Stimulated activated CD8-positive, alpha-beta memory T cell treated with anti-CD3 and anti-CD28 coated beads, Interleukin-15, amount 100 ng/mL, for 48 hours (primary cell): Measurements from ENCODE around the gene TSPAN32.

ENCODE experiments used
- DNase-seq, 2 donors: peaks; one replicate each; pipeline ENCODE4 v3.0.0-alpha.2; 2020; ENCODE audit warnings: low read depth in 2 of 2

TSPAN32 gene, protein sequence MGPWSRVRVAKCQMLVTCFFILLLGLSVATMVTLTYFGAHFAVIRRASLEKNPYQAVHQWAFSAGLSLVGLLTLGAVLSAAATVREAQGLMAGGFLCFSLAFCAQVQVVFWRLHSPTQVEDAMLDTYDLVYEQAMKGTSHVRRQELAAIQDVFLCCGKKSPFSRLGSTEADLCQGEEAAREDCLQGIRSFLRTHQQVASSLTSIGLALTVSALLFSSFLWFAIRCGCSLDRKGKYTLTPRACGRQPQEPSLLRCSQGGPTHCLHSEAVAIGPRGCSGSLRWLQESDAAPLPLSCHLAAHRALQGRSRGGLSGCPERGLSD

DNA sequence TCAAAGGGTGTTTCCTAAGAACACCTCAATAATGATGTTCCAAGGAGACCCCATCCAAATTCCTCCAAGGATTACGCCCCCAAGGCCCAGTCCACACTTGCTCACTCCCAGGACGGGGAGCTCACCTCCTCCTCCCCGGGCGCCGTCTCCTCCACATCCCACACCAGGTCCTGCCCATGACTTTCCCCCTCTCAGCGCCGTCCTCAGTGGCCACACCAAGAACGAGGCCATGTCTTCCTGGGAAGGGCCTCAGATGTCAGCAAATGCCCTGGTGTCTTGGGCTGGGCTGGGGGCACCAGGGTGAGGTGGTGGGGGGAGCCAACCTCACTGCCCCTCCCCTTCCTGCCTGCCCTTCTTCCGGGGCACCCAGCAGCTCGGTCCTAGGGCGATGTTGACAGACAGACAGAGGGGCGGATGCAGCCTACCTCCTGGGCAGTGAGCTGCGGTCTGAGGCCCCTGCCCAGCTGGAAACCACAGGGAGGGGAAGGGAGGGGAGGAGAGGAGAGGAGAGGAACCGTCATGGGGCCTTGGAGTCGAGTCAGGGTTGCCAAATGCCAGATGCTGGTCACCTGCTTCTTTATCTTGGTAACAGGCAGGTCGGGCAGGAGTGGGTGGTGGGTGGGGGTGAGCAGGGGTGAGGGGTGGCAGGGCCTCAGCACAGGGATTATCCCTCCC lies at the start of gene TSPAN32, which contains the start of gene C11orf21:
TSS of gene TSPAN32 (plus strand) at position 383 of the 675 bp plus-strand sequence. CDS start at position 520, 137 bp downstream.
TSS of gene C11orf21 (minus strand) at position 288 of the 675 bp plus-strand sequence. CDS start at position 178, 110 bp downstream.
- peak; percentile 49 to 54 for DNase-seq

DNA sequence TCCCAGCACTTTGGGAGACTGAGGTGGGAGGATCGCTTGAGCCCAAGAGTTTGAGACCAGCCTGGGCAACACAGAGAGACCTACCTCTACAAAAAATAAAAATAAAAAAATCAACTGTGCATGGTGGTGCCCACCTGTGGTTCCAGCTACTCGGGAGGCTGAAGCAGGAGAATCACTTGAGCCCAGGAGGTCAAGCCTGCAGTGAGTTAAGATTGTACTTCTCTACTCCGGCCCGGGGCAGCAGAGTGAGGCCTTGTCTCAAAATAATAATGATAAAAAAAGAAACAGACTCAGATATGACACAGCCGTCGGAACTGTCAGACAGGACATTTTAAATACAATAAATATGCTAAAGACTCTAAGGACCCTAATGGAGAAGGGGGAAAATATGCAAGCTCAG lies 49.8 kb upstream of the TSPAN32 start:
- no peak for DNase-seq

DNA sequence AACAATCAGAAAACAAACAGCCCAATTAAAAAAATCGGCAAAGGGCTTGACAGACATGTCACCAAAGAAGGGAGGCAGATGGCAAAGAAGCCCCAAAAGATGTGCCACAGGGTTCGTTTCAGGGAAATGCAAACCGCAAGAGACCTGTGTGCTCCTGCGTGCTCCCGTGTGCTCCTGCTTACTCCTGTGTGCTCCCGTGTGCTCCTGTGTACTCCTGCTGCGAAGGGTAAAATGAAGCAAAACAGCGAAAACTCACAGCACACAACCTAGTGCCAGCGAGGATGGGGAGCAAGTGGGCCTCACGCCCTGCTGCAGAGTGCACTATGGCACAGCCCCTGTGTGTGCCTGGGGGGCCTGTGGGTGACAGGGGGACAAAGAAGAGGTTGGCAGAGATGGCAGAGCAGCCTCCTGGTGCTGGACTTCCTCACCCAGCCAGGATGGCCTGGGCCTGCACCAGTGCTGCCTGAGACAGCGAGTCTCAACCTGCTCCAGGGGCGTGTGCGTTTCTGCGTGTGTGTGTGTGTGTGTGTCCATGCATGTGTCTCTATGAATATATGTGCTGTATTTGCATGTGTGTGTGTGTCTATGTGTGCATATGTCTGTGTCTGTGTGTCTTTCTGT lies 45.4 kb upstream of the TSPAN32 start:
- no peak for DNase-seq

DNA sequence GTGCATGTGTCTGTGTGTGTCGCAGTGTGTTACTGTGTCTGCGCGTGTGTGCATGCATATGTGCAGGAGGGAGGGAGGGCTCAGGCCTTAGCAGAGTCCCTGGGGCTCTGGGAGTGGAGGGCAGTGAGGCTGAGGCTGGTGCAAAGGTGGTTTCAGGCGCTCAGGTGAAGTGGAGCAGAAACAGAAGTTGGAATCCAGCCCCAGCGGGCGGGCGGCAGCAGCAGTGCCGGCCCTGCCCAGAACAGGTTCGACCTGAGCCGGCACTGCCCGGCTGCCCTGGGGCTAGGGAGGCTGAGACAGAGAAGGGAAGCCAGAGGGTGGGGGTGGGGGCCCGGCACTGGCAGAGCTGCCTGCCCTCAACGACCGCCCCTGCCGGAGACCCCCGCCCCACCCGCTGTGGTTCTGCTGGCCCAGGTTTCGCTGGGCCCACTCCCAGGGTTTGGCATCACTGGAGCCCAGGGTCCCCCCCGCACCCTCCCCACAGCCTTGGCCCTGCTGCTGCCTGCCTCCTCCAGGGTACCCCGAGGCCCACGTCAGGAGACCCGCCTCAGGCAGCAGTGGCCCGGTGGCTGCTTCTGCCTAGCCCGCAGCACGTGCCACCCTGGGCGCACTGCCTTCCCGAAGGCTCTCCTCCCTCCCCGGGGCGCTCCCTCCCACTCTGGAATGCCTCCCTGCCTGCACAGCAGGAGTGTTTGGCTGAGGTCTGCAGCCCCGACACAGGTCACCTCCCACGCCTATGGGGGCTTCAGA lies 44.7 kb upstream of the TSPAN32 start:
- DNase-seq: no peak

DNA sequence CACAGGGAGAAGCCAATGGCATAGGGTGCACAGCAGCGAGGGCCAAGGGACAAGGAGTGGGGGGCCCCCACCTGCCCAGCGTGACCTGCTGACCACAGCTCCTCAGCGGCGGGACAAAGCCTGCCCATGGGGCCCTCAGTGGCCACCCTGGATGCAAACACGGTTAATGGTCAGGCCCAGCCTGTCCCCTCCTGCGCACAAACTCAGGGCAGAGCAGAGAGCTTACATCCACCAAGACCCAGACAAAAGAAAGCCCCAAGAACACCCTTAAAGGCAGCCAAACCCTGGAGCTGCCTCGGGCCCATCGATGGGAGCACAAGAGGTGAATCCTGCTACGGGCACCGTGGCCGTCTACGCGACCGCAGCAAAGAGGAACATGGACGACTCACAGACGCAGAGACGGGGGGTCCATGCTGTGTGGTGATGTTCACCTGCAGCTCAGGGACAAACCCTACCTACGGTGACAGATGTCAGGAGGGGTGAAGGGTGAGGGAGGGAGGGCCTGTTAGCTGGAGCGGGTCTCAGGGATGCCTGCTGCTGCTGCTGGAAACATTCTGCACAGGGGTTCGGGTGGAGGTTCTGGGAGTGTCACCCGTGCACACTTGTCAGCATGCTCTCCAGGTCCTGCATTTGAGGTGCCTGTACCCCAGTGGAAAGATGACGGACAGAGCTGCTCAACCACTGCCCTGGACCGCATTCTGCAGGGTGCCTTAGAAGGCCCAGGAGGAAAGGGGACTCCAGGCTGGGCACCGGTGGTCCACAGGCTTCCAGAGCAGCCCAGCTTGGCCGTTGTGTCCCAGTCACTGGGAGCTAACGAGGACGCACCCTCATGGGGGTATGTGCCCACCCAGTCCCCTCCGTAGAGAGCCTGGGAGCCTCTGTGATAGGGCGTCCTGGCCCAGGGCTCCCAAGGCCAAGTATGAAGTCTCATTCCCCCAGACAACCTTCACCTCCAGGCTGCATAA lies 43.0 kb upstream of the TSPAN32 start:
- DNase-seq: no peak

DNA sequence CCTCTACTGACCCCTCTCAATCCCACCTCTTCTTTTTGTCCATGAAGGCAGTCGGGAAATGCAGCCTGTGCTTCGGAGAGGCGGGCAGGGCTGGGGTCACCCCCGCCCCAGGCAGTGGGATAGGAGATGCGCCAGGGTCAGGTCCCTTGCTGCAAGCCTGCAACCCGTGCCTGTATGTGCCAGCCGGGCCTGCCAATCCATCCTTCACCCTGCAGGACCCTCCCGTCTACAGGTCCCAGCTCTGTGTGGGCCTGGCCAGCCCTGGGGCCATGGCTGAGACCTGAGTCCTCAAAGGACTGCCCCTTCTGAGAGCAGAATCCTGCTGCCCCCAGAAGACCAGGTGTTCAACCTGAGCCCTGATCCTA lies 42.4 kb upstream of the TSPAN32 start:
- no peak for DNase-seq

DNA sequence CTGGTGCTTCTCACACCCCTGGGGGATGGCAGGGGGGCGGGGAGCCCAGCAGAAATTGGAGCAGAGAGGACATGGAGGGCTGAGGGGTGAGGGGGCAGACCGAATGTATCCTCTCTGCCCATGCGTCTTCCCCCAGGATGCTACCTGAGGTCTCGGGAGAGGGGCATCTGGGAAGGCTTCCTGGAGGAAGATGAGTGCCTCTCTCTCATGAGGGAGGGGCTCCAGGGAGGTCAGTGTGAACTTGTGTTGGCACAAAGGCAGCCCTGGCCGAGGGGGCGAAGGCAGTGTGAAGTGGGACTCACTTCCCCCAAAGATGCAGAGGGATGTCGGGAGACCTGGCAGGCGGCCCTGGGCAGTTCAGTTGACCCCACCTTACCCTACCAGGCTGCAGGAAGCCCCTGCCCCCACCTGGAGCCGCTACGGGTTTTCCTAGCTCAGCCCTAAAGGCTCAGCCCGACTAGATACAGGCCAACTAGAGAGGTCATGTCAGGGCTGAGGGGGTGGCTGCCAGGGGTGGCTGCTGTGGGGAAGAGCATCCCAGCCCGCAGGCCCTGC lies 41.8 kb upstream of the TSPAN32 start:
- DNase-seq: no peak

DNA sequence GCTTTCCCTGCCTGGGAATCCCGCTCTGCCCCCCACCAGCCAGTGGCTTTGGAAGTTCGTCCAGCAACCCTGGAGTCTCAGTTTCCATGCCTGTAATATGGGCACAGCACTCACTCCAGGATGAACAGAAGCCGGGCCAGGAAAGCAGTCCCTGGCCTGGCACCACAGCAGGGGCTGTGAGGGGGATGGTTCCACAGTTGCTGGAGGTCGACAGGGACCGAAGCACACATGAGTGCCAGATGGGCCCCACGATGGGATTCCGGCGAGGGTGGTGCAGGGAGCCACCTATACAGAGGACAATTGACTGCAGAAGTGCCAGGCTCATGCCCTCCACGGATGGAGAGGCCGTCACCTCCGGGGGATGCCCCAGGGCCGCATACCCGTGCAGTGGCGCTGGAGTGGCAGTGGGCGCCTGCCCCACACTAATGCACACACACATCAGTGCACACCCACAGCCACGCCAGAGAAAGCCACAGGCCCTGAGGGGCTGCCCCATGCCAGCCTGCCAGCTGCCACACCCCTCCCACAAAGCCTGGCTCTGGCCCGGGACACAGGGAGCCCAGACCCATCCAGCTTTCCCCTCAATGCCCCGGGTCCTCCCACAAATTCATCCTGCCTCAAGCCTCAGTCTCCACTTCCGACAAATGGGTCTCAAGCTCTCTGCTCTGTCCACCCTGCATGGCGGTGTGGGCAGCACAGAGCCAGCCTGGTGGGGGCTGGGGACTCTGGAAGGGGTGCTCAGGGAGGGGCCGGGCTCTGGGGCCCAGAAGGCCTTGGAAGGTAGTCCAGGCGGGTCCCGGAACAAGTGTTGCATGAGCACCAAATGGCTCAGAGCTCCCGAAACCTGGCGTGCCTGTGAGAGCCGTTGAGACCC lies 41.1 kb upstream of the TSPAN32 start:
- DNase-seq: no peak

DNA sequence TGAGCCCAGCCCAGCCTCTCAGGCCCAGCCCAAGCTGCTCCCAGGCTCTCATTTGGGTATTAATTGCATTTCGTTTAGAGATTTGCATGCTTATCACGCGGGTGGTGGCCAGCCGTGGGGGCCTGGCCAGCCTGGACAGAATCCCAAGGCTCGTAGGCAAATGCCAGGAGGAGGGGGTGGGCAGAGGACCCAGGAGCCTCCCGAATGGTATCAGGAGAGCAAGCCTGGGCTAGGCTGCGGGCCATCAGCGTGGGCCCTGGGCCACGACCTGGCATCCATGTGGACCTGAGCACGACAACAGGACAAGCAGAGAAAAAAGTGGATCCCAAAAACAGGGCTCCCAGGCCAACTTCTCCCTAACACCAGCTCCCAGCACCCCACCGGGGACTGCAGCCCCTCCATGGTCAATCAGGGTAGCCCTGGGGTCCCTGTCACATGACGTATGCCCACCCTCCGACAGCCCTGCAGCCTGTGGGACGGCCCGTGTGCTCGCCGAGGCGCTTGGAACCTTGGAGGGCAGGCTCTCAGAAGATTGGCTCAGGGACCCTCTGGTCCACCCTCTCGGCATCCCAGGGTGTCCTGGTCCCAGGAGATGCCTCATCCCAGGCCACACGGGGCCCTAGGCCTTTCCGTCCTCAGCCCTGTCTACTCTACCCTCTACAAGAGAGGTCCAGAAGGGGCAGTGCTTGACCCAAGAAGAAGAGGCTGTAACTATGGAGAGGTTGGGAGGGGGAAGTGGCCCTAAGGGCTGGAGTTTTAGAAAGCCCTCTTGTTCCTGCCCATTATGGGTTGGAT lies 40.2 kb upstream of the TSPAN32 start:
- DNase-seq: no peak

DNA sequence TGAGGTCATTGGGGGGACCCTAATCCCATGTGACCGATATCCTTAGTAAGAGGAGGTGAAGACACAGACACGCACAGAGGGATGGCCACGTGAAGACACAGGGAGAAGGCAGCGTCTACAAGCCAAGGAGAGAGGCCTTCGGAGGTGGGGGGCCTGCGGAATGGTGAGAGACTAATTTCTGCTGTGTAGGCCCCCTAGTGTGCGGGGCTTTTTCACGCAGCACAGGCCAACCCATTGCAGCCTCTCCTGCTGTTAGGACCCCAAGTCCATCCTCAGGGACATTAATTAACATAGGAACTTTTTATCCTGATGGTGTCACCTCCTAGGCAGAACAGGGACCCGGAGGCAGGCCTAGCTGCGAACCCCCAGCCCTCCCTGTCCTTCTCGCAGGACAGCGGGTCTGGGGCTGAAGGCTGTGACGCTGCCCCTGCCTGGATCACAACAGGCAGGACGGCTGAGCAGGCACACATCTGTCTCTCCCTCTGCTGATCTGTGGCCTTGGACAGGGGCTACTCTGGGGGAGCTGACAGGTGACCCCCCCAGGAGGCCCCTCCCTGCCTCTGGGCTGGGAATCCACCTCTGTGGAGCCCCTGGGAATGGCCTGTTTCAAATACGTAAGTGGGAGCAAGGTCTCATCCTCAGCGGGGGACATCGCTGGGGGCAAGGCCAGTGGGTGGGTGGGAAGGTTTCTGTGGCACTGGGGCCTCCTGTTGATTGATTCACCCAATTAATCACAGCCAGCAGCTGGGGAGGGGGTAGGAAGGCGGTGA lies 39.3 kb upstream of the TSPAN32 start:
- DNase-seq: no peak

DNA sequence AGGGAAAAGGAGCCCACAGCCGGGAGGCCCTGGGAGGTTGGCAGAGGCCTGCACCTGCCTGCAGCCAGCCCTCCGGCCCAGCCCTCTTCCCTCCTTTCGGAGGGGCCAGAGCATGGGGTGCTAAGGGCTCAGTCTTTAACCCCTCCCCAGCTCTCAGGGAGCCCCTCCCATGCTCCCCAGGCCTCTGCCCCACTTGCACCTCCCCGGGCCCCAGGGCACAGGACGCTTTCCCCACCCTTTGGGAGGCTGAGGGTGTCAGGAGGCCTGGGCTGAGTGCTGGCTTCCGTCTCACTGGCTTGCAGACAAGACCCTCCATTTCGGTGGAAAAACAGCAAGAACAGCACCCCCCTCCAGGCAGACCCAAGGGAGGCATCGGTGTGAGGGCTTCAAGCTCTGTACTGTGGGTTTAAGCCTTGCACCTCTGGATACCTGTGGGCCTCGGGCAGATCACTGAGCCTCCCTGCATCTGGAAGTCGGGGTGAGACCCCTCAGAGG lies 38.7 kb upstream of the TSPAN32 start:
- no peak for DNase-seq

DNA sequence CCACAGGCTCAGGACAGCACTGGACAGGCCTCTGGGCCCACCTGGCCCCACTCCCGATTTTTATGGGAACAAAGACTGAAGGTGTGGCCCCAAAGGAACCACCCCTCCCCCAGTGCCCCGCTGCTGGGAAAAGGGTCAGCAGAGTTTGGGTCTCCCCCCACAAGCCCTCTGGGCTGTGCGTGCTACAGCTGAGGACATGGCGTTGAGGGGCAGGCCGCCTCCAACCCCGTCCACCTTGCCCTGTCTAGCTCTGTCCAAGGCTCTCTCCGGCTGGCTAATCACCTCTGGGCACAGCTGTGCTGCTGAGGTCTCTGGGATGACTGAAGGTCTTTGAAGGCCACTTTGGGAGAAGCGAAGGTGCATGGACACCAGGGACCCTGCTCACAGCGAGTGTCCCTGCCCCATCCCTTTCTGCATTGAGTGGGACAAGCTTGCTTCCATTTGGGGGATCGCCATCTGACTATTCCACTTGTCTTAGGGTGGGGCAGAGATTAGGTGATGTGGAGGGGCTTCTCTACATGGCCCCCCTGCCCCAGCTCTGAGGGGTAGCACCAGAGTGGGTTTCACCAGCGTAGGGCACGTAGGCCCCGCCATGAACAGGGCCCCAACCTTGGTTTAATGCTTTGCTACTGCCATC lies 38.0 kb upstream of the TSPAN32 start:
- no peak for DNase-seq

DNA sequence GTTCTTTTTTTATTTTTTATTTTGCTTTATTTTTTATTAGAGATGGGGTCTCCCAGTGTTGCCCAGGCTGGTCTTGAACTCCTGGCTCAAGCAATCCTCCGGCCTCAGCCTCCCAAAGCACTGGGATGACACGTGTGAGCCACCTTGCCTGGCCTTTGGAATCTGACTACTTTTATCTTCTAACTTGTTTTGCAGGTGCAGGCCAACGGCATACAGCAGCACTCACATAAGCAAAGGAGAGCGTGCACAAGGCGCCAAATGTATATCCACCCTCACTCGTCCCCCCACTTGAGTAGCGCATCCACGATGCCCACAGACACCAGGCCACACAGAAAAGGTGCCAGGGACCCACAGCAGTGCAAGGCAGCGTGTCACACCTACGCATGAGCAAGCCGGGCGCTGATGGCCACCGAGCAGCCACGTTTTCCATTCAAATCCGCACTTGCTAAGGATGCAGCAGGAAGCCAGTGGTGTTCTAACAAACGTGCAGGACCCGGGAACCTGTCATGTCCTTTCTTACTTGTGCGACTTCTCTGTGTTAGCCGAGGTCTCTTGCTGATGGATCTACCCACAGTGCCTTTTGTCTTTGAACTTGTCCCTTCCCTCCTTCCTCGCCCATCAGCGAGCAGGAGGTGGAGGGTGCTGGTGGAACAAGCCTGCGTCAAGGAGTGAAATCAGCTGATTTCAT lies 37.3 kb upstream of the TSPAN32 start:
- DNase-seq: no peak

DNA sequence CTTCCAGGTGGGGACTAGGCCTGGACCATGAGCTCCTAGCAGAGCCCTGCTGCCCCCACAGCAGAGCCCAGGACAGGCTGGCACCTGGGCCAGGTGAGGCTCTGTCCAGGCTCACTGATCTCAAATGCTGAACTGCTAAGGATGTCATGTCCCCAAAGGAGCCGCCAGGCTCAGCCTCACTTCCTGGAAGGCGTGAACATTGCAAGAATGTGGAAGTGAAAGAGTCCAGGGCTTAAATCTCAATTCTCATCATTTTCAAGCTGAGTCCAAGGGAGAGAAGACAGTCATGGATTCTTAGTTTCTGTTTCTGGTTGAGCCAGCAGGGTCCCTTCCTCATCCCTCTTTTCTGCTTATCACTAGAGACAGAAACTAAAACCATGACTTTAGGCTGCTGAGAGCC lies 36.4 kb upstream of the TSPAN32 start:
- DNase-seq: no peak

DNA sequence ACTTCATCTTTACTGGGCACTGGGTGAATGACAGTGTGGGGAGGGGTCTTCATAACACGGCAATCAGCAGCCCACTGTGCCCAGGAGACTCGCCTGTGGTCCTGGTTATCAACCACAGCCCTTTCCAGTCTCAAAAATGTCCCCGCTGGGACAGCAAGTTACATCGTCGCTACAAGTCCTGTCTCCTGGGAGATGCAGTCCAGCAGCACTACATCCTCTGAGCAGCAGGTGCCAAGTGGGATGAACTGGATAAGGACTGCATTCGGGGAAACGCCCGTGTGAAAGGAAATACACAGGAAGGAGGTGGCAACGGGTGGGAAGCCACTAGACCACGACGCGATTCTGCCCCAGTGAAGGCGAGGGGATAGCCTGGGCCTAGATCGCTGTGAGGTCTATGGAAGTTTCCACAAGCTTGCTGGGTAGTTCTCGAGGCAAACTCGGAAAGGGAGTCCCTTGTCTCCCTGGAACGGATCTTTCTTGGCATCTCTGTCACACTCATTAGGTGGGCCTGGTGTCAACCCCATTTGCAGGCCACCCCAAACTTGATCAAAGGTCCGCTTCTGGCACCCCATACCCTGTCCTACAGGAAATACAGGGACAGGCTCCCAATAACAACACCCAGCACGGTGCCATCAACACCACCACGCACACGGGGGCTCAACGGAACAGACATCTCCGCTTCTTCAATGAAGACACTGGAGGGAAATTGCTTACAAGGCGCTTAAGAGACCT lies 35.8 kb upstream of the TSPAN32 start:
- no peak for DNase-seq
